Stimulated activated CD8-positive, alpha-beta memory T cell treated with anti-CD3 and anti-CD28 coated beads, Interleukin-7, amount 100 ng/mL, for 1 hour (primary cell): Measurements from ENCODE around the gene CCDC60.

ENCODE experiments used
- DNase-seq, 2 donors: peaks; one replicate each; pipeline ENCODE4 v3.0.0-alpha.2; 2020; ENCODE audit warnings: low read depth in 2 of 2

Gene CCDC60

GRCh38 chr12:119540476-119540875, 205.9 kb downstream of the CCDC60 start:
- no peak for DNase-seq

- peak; percentile 4 to 9 for DNase-seq
Measured at GRCh38 chr12:119544765-119545625, 210.5 kb downstream of the CCDC60 start.

- DNase-seq: no peak
Measured at GRCh38 chr12:119546340-119546739, 211.8 kb downstream of the CCDC60 start.

- no peak for DNase-seq
Measured at GRCh38 chr12:119547001-119547400, 212.5 kb downstream of the CCDC60 start.

- DNase-seq: no peak
Measured at GRCh38 chr12:119556854-119557253, 222.3 kb downstream of the CCDC60 start.

- no peak for DNase-seq
Measured at GRCh38 chr12:119565404-119565803, 230.9 kb downstream of the CCDC60 start.

GRCh38 chr12:119570771-119571170, 236.2 kb downstream of the CCDC60 start:
- DNase-seq: no peak

- no peak for DNase-seq
Measured at GRCh38 chr12:119573086-119573485, 238.6 kb downstream of the CCDC60 start.

GRCh38 chr12:119574255-119574654, 239.7 kb downstream of the CCDC60 start:
- no peak for DNase-seq

GRCh38 chr12:119576118-119576810, 241.7 kb downstream of the CCDC60 start:
- no peak for DNase-seq

GRCh38 chr12:119576915-119577314, 242.4 kb downstream of the CCDC60 start:
- DNase-seq: no peak

- no peak for DNase-seq
Measured at GRCh38 chr12:119578112-119578511, 243.6 kb downstream of the CCDC60 start.

- DNase-seq: no peak
Measured at GRCh38 chr12:119589097-119589496, 254.6 kb downstream of the CCDC60 start.

GRCh38 chr12:119589634-119590033, 255.1 kb downstream of the CCDC60 start:
- no peak for DNase-seq
